Mesothelial cell of epicardium (in vitro differentiated cells): ENCODE results near the gene OR52E5. TPM values are rescaled to one million over a fixed set of nuclear protein-coding genes. Genes with fewer than 3 reads are reported as not detected.

Source experiments
- DNase-seq, 2 experiments: peaks; one replicate each; pipeline ENCODE4 v3.0.0; 2021; ENCODE audit warnings: low spot score in 2 of 2; ENCODE audit not compliant: unreplicated experiment in 2 of 2
- H3K27ac Mint-ChIP-seq: 2 replicates; pipeline ENCODE4 v1.8.0; 2021; ENCODE audit warnings: mixed read lengths
- H3K27me3 Mint-ChIP-seq: 2 replicates; pipeline ENCODE4 v1.8.0; 2021; ENCODE audit warnings: low read depth, mixed read lengths
- H3K36me3 Mint-ChIP-seq: 2 replicates; pipeline ENCODE4 v1.8.0; 2021; ENCODE audit warnings: mixed read lengths
- H3K4me1 Mint-ChIP-seq: 2 replicates; pipeline ENCODE4 v1.8.0; 2021; ENCODE audit warnings: mixed read lengths
- H3K4me3 Mint-ChIP-seq: 2 replicates; pipeline ENCODE4 v1.8.0; 2021; ENCODE audit warnings: mild to moderate bottlenecking, moderate library complexity, mixed read lengths
- H3K9me3 Mint-ChIP-seq: 2 replicates; pipeline ENCODE4 v1.8.0; 2021; ENCODE audit warnings: mixed read lengths
- CTCF ChIP-seq: fragments of 200-600 bp; sonication (generic); IDR thresholded peaks from one replicate; pipeline ENCODE4 v1.5.0; 2021; ENCODE audit warnings: antibody characterized with exemption; ENCODE audit not compliant: unreplicated experiment
- total RNA-seq: library from RNA; stranded (reverse); gene quantifications from 3 replicates; pipeline ENCODE4 v1.2.1, GENCODE V29; 2021

Gene OR52E5
- total RNA-seq, 1 donor from 2014 or later: not detected

GRCh38 chr11:5923794-5924193, 30.8 kb downstream of the OR52E5 start:
- H3K9me3 Mint-ChIP-seq: peaks cover 47% of the 10 kb centered on the region

GRCh38 chr11:5928271-5928670, 35.3 kb downstream of the OR52E5 start:
- H3K27me3 Mint-ChIP-seq: no peaks in the 10 kb centered on the region
- DNase-seq: no peak
- no peak for TF ChIP-seq CTCF
- H3K4me1 Mint-ChIP-seq: no peaks in the 10 kb centered on the region
- H3K36me3 Mint-ChIP-seq: no peaks in the 10 kb centered on the region
- peaks cover 71% of the 10 kb centered on the region for H3K9me3 Mint-ChIP-seq
- H3K4me3 Mint-ChIP-seq: no peak overlapping the region
- no peak overlapping the region for H3K27ac Mint-ChIP-seq

More at GRCh38 chr11:5923794-5924193, 30.8 kb downstream of the OR52E5 start:
- no peaks in the 10 kb centered on the region for H3K4me1 Mint-ChIP-seq
- H3K4me3 Mint-ChIP-seq: no peak overlapping the region
- DNase-seq: no peak
- no peak for TF ChIP-seq CTCF
- H3K27me3 Mint-ChIP-seq: no peaks in the 10 kb centered on the region
- H3K27ac Mint-ChIP-seq: no peak overlapping the region
- H3K36me3 Mint-ChIP-seq: no peaks in the 10 kb centered on the region

- no peak for DNase-seq
- H3K36me3 Mint-ChIP-seq: no peaks in the 10 kb centered on the region
These were observed 35.8 kb downstream of the OR52E5 start for GRCh38 chr11:5928811-5929210.

GRCh38 chr11:5929571-5930368, 36.8 kb downstream of the OR52E5 start:
- no peak overlapping the region for H3K4me3 Mint-ChIP-seq
- H3K9me3 Mint-ChIP-seq: peaks cover 68% of the 10 kb centered on the region
- no peaks in the 10 kb centered on the region for H3K27me3 Mint-ChIP-seq
- TF ChIP-seq CTCF: no peak
- no peak for DNase-seq
- H3K4me1 Mint-ChIP-seq: no peaks in the 10 kb centered on the region
- H3K27ac Mint-ChIP-seq: no peak overlapping the region
- H3K36me3 Mint-ChIP-seq: no peaks in the 10 kb centered on the region

More at GRCh38 chr11:5928811-5929210, 35.8 kb downstream of the OR52E5 start:
- Mint-ChIP-seq H3K27ac (no peak overlapping the region), H3K27me3 (no peaks in the 10 kb centered on the region), H3K4me1 (no peaks in the 10 kb centered on the region), H3K9me3 (peaks cover 75% of the 10 kb centered on the region), H3K4me3 (no peak overlapping the region)
- TF ChIP-seq CTCF: no peak

GRCh38 chr11:5930614-5931013, 37.6 kb downstream of the OR52E5 start:
- no peak overlapping the region for H3K27ac Mint-ChIP-seq
- no peaks in the 10 kb centered on the region for H3K27me3 Mint-ChIP-seq
- DNase-seq: no peak
- no peak for TF ChIP-seq CTCF
- H3K4me1 Mint-ChIP-seq: no peaks in the 10 kb centered on the region
- no peaks in the 10 kb centered on the region for H3K36me3 Mint-ChIP-seq
- H3K9me3 Mint-ChIP-seq: peaks cover 65% of the 10 kb centered on the region
- no peak overlapping the region for H3K4me3 Mint-ChIP-seq
